ENCODE data around the gene RBM22. TPM values are rescaled to one million over a fixed set of nuclear protein-coding genes. Genes with fewer than 3 reads are reported as not detected.

The RBM22 gene
- total and polyA plus RNA-seq, 2 of the 4 experiments (the other 2 are of a cell fraction): 26.2 to 34.2 TPM

GRCh38 chr5:150700246-150700593, 642 bp downstream of the RBM22 start:
- H3K23ac ChIP-seq (ENCODE audit: low read depth, low read length): peak overlapping the region; percentile 95
- no peak overlapping the region for H2BK20ac ChIP-seq (ENCODE audit: low read depth, low read length)
- ChIA-PET POLR2A (ENCODE audit: unreplicated experiment) (interaction anchor here (0.9 kb wide), 1 partner anchor 147 kb away, joined by 3 read pairs; no protein-coding TSS in a partner anchor), CTCF (interaction anchor here (0.6 to 1.3 kb wide), 4 partner anchors 20 to 152 kb away, joined by 3 read pairs; no protein-coding TSS in a partner anchor)
- peak overlapping the region; percentile 56 for H2BK5ac ChIP-seq (ENCODE audit: low read depth, low read length, poor library complexity, severe bottlenecking)
- H2AK5ac ChIP-seq (ENCODE audit: low read depth, low read length): peak overlapping the region; percentile 71; the same call in 1 of the 2 replicates
- no peak overlapping the region for H2BK15ac ChIP-seq (ENCODE audit: low read depth, low read length)
- peak overlapping the region; percentile 94 for H3K27ac ChIP-seq (ENCODE audit: insufficient read depth, low read length)
- H3K4me2 ChIP-seq (ENCODE audit: low read depth, low read length): peak overlapping the region; percentile 94
- H3K4me1 ChIP-seq (ENCODE audit: control insufficient read depth, insufficient read depth, low read length): peaks cover 3% of the 10 kb centered on the region
- H3K56ac ChIP-seq (ENCODE audit: extremely low read depth, insufficient read depth, low read length): peak overlapping the region; percentile 72; the same call in 1 of the 2 replicates
- H3K79me1 ChIP-seq (ENCODE audit: low read depth in 1 of 2, low read length in 2 of 2): peaks cover 14 to 32% of the 10 kb centered on the region in 2 experiments
- H3K14ac ChIP-seq (replicated peaks; ENCODE audit: low read depth, low read length): peak overlapping the region; percentile 50
- no TSS peak for BruUV-seq (replicated peaks)
- peak overlapping the region; percentile 65; the same call in 1 of the 2 replicates for H4K5ac ChIP-seq (ENCODE audit: low read depth, low read length)
- WGBS, 2 experiments (ENCODE audit: extremely low coverage in 2 of 2, insufficient read length in 1 of 2): 0% methylated on average over 2 of the region's 15 CpGs; no CpG with 5 or more reads in 1 of the 2 experiments
- in situ Hi-C loops (cut with MboI; ENCODE audit: low sequenced_read_pairs) (no loop called here), intact Hi-C loops (cut with micrococcal nuclease) (loop anchor here (1.0 to 2.0 kb wide), 2 partner anchors 139 to 147 kb away; no protein-coding TSS in a partner anchor), dilution Hi-C loops (cut with HindIII; ENCODE audit: low sequenced_read_pairs, unreplicated experiment) (no loop called here)
- H3K9ac ChIP-seq (ENCODE audit: low read depth, low read length): peak overlapping the region; percentile 97
- H4K91ac ChIP-seq (ENCODE audit: insufficient read depth, low read depth, low read length): peak overlapping the region; percentile 63; the same call in 1 of the 2 replicates
- ATAC-seq (ENCODE audit: low read depth) (no peak), DNase-seq (no peak)
- H3K4ac ChIP-seq (ENCODE audit: low read depth, low read length): peak overlapping the region; percentile 97
- peak overlapping the region; percentile 81 for H3K4me3 ChIP-seq (ENCODE audit: insufficient read depth, low read depth, low read length)
- no peaks in the 10 kb centered on the region for H4K20me1 ChIP-seq (ENCODE audit: insufficient read depth, low read length)
- no peaks in the 10 kb centered on the region for H3K27me3 ChIP-seq (ENCODE audit: control insufficient read depth, insufficient read depth, low read length)
- H4K8ac ChIP-seq (ENCODE audit: low read depth in 2 of 2, low read length in 2 of 2): peak overlapping the region; percentile 94 to 96; a peak in 3 of 4 replicates
- no peak overlapping the region for H2BK120ac ChIP-seq (ENCODE audit: low read depth, low read length)
- TF ChIP-seq USF2 (IDR thresholded peaks at IDR 0.05; ENCODE audit: low read depth, low read length): no peak
- no peak for TF ChIP-seq CTCF (conservative IDR thresholded peaks at IDR 0.05; ENCODE audit: low read depth, low read length)
- no peak for TF ChIP-seq MAZ (IDR thresholded peaks at IDR 0.05; ENCODE audit: borderline replicate concordance, low read depth, low read length)
- TF ChIP-seq POLR2A (IDR thresholded peaks at IDR 0.05; ENCODE audit: low read depth, low read length): no peak
- no peak for TF ChIP-seq FOS (IDR thresholded peaks at IDR 0.05; ENCODE audit: low read depth, low read length)
- TF ChIP-seq ELK1 (IDR thresholded peaks at IDR 0.05; ENCODE audit: borderline replicate concordance, low read depth, low read length): no peak
- no peak overlapping the region for H3K18ac ChIP-seq (ENCODE audit: low read depth, low read length)
- H3K9me1 ChIP-seq (ENCODE audit: insufficient read depth, low read length): no peaks in the 10 kb centered on the region
- peak overlapping the region; percentile 50 for H2AK9ac ChIP-seq (replicated peaks; ENCODE audit: low read depth, low read length, poor library complexity)
- H3K9me3 ChIP-seq (ENCODE audit: control insufficient read depth, insufficient read depth, low read length): no peaks in the 10 kb centered on the region
- peaks cover 18% of the 10 kb centered on the region for H3K36me3 ChIP-seq (ENCODE audit: control insufficient read depth, insufficient read depth, low read length)
- H2AFZ ChIP-seq (replicated peaks; ENCODE audit: low read length, poor library complexity): peak overlapping the region; percentile 99

Data from IMR-90 (cell line).